ENCODE data around the gene ASCC1.

DNA sequence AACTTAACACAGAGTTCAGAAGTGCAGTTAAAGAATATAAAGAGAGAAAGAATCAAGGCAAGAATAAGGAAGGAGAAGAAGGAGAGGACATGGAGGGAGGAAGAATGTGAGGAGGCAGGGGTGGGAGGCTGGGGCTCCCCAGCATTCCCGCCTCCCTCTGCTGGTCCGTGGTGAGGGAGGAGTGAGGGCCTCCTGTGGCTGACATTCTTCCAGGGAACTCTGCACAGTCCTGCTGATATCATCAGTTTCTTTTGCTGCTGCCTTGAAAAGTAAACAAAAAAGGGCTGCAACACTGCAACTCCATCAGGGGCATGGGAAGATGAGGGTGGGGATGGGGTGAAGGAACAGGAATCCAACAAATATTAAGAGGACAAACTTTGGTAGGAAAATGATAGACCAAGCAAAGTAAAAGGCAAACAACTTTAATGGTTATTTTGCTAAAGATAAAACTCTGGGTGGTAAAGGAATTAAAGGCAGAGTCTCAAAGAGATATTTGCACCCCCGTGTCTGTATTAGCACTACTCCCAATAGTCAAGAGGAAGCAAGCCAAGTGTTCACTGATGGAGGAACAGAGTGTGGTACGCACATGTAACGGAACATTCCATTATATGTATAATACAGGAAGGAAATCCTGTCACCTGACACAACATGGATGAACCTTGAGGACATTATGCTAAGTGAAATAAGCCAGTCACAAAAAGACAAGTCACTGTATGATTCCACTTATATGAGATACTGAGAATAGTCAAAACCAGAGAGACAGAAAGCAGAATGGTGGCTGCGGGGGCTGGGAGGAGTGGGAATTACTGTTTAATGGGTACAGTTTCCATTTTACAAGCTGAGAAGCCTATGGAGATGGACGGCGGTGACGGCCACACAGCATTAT is 119.7 kb downstream of the ASCC1 start:
- TF ChIP-seq, protein P1, sequence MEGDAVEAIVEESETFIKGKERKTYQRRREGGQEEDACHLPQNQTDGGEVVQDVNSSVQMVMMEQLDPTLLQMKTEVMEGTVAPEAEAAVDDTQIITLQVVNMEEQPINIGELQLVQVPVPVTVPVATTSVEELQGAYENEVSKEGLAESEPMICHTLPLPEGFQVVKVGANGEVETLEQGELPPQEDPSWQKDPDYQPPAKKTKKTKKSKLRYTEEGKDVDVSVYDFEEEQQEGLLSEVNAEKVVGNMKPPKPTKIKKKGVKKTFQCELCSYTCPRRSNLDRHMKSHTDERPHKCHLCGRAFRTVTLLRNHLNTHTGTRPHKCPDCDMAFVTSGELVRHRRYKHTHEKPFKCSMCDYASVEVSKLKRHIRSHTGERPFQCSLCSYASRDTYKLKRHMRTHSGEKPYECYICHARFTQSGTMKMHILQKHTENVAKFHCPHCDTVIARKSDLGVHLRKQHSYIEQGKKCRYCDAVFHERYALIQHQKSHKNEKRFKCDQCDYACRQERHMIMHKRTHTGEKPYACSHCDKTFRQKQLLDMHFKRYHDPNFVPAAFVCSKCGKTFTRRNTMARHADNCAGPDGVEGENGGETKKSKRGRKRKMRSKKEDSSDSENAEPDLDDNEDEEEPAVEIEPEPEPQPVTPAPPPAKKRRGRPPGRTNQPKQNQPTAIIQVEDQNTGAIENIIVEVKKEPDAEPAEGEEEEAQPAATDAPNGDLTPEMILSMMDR (IDR thresholded peaks at IDR 0.05): no peak
- TF ChIP-seq POLR2AphosphoS5 (IDR thresholded peaks at IDR 0.05) (no peak), POLR2A (IDR thresholded peaks at IDR 0.05; ENCODE audit: low read depth) (no peak), EP300 (IDR thresholded peaks at IDR 0.05) (no peak)

All from esophagus muscularis mucosa (tissue), 4 donors.